HepG2 (cell line): ENCODE results near the gene EML2. TPM values are rescaled to one million over a fixed set of nuclear protein-coding genes. Genes with fewer than 3 reads are reported as not detected.

Source experiments
- AHR ChIP-seq: IDR thresholded peaks from 2 replicates; pipeline ENCODE4 v1.6.1; 2018; ENCODE audit warnings: missing genetic modification reagents, missing compliant biosample characterization
- DMAP1 ChIP-seq: IDR thresholded peaks from 2 replicates; pipeline ENCODE4 v1.6.1; 2016
- GATAD1 ChIP-seq: IDR thresholded peaks from 2 replicates; pipeline ENCODE4 v1.6.1; 2016; ENCODE audit warnings: missing genetic modification reagents, missing compliant biosample characterization
- KAT8 ChIP-seq: IDR thresholded peaks from 2 replicates; pipeline ENCODE4 v1.6.1; 2016; ENCODE audit warnings: missing genetic modification reagents, missing compliant biosample characterization
- MED8 ChIP-seq: sonication (generic); formaldehyde crosslinking; IDR thresholded peaks from 2 replicates; pipeline ENCODE4 v1.8.1; 2023; ENCODE audit warnings: mild to moderate bottlenecking, missing genetic modification reagents; ENCODE audit not compliant: insufficient replicate concordance
- NCOA2 ChIP-seq: sonication (generic); formaldehyde crosslinking; IDR thresholded peaks from 2 replicates; pipeline ENCODE4 v1.8.0; 2022; ENCODE audit warnings: inconsistent platforms
- NFKB2 ChIP-seq: sonication (generic); formaldehyde crosslinking; IDR thresholded peaks from 2 replicates; pipeline ENCODE4 v1.4.0; 2020; ENCODE audit warnings: missing genetic modification reagents, borderline replicate concordance
- RARA ChIP-seq: IDR thresholded peaks from 2 replicates; pipeline ENCODE4 v1.6.1; 2016; ENCODE audit warnings: missing genetic modification reagents, missing compliant biosample characterization
- REST ChIP-seq, 2 experiments: IDR thresholded peaks; 2 replicates each; pipeline ENCODE4 v1.6.1; 2011 to 2012; ENCODE audit warnings: low read length in 2 of 2, borderline replicate concordance in 1 of 2, low read depth in 1 of 2, mild to moderate bottlenecking in 1 of 2, moderate library complexity in 1 of 2
- RFXAP ChIP-seq: sonication (generic); formaldehyde crosslinking; IDR thresholded peaks from 2 replicates; pipeline ENCODE4 v1.4.0; 2020; ENCODE audit warnings: missing genetic modification reagents, borderline replicate concordance
- RXRA ChIP-seq: sonication (generic); formaldehyde crosslinking; IDR thresholded peaks from 2 replicates; pipeline ENCODE4 v1.5.1; 2020; ENCODE audit warnings: missing genetic modification reagents
- ZFY ChIP-seq: sonication (generic); formaldehyde crosslinking; IDR thresholded peaks from 2 replicates; pipeline ENCODE4 v1.4.0; 2020; ENCODE audit warnings: missing genetic modification reagents
- ZNF143 ChIP-seq: sonication (generic); formaldehyde crosslinking; IDR thresholded peaks from 2 replicates; pipeline ENCODE4 v1.4.0; 2020; ENCODE audit warnings: missing genetic modification reagents
- ZNF292 ChIP-seq: sonication (generic); formaldehyde crosslinking; IDR thresholded peaks from 2 replicates; pipeline ENCODE4 v1.8.1; 2022; ENCODE audit warnings: mild to moderate bottlenecking, low read depth, missing genetic modification reagents, borderline replicate concordance
- ZNF704 ChIP-seq: sonication (generic); formaldehyde crosslinking; IDR thresholded peaks from 2 replicates; pipeline ENCODE4 v1.8.1; 2023; ENCODE audit warnings: mild to moderate bottlenecking, inconsistent platforms, moderate library complexity, missing genetic modification reagents, borderline replicate concordance
- ZNF737 ChIP-seq: sonication (generic); formaldehyde crosslinking; IDR thresholded peaks from 2 replicates; pipeline ENCODE4 v1.5.0; 2020; ENCODE audit warnings: missing genetic modification reagents, mild to moderate bottlenecking, borderline replicate concordance
- ZNF768 ChIP-seq: sonication (generic); formaldehyde crosslinking; IDR thresholded peaks from 2 replicates; pipeline ENCODE4 v1.4.0; 2020; ENCODE audit warnings: missing genetic modification reagents
- polyA plus RNA-seq, 8 experiments: library from polyadenylated mRNA; depleted of rRNA in 3 of 8; stranded (reverse) in 7 of 8; unstranded in 1 of 8; fragments of >200 nt; fragmentation: Illumina TruSeq in 4 of 8; extraction: Trizol in 4 of 8; gene quantifications; 2 replicates each; pipeline versions ENCODE4 v1.2.1 to v1.2.3, GENCODE V29; 2011 to 2016; ENCODE audit warnings: low read depth in 4 of 8, missing spikeins in 1 of 8, mixed read lengths in 1 of 8; ENCODE audit not compliant: insufficient read depth in 1 of 8
- total RNA-seq, 5 experiments: library from RNA; depleted of rRNA; stranded (reverse); fragments of >200 nt; fragmentation: Illumina TruSeq; extraction: Trizol; gene quantifications; 2 replicates each; pipeline ENCODE4 v1.2.3, GENCODE V29; 2016; ENCODE audit warnings: low read depth in 1 of 5
- TF ChIP-seq, protein P1 (sequence below): fragments of 450-650 bp; IDR thresholded peaks from 2 replicates; pipeline ENCODE4 v1.6.1; 2017
- TF ChIP-seq, protein P2 (sequence below): sonication (generic); formaldehyde crosslinking; IDR thresholded peaks from 2 replicates; pipeline ENCODE4 v1.9.0; 2021; ENCODE audit warnings: missing genetic modification reagents, mild to moderate bottlenecking, borderline replicate concordance
- TF ChIP-seq, protein P3 (sequence below): sonication (generic); formaldehyde crosslinking; IDR thresholded peaks from 2 replicates; pipeline ENCODE4 v1.8.1; 2023; ENCODE audit warnings: missing genetic modification reagents, inconsistent platforms, borderline replicate concordance

The EML2 gene
- total and polyA plus RNA-seq, 2 of the 13 experiments (the other 11 are each of a cell fraction or from before 2014, with no cell fraction given), result 7.3 to 12.9 TPM

DNA sequence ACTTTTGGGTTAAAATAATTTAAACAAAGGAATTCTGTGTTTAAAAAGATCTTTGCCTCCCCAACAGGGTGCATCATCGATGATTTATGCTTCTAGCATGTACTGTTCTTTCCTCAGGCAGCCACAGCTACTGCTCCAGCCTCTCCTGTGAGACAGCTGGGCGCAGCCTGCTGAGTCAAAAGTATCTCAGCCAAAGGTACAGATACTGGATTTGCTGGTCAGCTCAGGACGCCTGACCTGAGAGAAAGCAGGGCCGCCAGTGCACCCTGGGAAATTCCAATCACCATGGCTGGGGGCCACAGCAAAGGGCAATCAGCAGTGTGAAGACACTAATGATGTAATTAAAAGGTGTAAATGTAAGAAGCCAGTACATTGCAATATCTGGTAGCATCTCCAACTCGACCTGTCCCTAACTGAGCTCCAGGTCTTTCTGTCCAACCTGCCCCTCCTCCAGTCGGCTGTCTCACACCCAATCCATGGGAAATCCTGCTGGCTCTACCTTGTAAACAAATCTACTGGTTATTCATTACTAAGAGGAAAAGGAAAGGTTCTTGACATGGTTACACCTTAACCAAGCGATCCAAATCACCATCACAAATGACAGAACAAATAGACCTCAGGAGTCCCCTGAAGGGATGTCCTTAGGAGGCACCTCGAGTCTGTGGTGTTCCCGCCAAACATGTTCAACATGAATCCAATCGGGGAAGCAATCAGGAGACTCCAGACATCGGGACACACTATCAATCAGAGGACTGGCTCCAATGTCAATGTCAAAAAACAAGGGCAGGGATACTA, 61.9 kb downstream of the EML2 start (continued):
- TF ChIP-seq AHR, result peak; percentile 31; the same call in 1 of the 2 replicates
- TF ChIP-seq KAT8 (CRISPR knock-in tag), result 0 out of 2 replicates have a peak, but pooled peaks have one; percentile 21
- TF ChIP-seq ZNF143 (CRISPR knock-in tag), result peak; percentile 80
- no peak for TF ChIP-seq NFKB2 (CRISPR knock-in tag)
- TF ChIP-seq ZNF292 (CRISPR knock-in tag), result peak; percentile 54; the same call in 1 of the 2 replicates
- no peak for TF ChIP-seq ZFY
- TF ChIP-seq RXRA, result peak; percentile 77
- TF ChIP-seq DMAP1, result peak; percentile 41; the same call in 1 of the 2 replicates
- TF ChIP-seq RFXAP (CRISPR knock-in tag), result no peak
- no peak for TF ChIP-seq MED8 (CRISPR knock-in tag)
- TF ChIP-seq RARA, result peak; percentile 37
- TF ChIP-seq NCOA2 (CRISPR knock-in tag), result 0 out of 2 replicates have a peak, but pooled peaks have one; percentile 27
- TF ChIP-seq, protein P1, sequence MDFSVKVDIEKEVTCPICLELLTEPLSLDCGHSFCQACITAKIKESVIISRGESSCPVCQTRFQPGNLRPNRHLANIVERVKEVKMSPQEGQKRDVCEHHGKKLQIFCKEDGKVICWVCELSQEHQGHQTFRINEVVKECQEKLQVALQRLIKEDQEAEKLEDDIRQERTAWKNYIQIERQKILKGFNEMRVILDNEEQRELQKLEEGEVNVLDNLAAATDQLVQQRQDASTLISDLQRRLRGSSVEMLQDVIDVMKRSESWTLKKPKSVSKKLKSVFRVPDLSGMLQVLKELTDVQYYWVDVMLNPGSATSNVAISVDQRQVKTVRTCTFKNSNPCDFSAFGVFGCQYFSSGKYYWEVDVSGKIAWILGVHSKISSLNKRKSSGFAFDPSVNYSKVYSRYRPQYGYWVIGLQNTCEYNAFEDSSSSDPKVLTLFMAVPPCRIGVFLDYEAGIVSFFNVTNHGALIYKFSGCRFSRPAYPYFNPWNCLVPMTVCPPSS, result no peak
- TF ChIP-seq, protein P2, sequence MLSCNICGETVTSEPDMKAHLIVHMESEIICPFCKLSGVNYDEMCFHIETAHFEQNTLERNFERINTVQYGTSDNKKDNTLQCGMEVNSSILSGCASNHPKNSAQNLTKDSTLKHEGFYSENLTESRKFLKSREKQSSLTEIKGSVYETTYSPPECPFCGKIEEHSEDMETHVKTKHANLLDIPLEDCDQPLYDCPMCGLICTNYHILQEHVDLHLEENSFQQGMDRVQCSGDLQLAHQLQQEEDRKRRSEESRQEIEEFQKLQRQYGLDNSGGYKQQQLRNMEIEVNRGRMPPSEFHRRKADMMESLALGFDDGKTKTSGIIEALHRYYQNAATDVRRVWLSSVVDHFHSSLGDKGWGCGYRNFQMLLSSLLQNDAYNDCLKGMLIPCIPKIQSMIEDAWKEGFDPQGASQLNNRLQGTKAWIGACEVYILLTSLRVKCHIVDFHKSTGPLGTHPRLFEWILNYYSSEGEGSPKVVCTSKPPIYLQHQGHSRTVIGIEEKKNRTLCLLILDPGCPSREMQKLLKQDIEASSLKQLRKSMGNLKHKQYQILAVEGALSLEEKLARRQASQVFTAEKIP, result no peak
- TF ChIP-seq, protein P3, sequence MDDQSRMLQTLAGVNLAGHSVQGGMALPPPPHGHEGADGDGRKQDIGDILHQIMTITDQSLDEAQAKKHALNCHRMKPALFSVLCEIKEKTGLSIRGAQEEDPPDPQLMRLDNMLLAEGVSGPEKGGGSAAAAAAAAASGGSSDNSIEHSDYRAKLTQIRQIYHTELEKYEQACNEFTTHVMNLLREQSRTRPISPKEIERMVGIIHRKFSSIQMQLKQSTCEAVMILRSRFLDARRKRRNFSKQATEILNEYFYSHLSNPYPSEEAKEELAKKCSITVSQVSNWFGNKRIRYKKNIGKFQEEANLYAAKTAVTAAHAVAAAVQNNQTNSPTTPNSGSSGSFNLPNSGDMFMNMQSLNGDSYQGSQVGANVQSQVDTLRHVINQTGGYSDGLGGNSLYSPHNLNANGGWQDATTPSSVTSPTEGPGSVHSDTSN (CRISPR knock-in tag), result no peak
- no peak for TF ChIP-seq ZNF768
- no peak for TF ChIP-seq ZNF737 (CRISPR knock-in tag)
- TF ChIP-seq GATAD1 (CRISPR knock-in tag), result no peak
- peak in 1 of 2 experiments; percentile 37; a peak in 1 of 4 replicates for TF ChIP-seq REST (IDR thresholded peaks at IDR 0.05; ENCODE audit: borderline replicate concordance in 1 of 2, low read depth in 1 of 2, low read length in 2 of 2)
- TF ChIP-seq ZNF704, result no peak
